Body of pancreas (tissue), 4 donors: Measurements from ENCODE around the gene LMX1A. TPM values are rescaled to one million over a fixed set of nuclear protein-coding genes. Genes with fewer than 3 reads are reported as not detected.
A peak's percentile ranks its signal among the peaks of the same experiment; 100 is the strongest.

Source experiments
- ATAC-seq: fragments of 150-250 bp; one replicate; pipeline ENCODE4 v1.9.1; 2016
- DNase-seq, 4 donors: peaks; one replicate each; pipeline ENCODE4 v3.0.0-alpha.2; 2019
- H3K27ac ChIP-seq, 4 donors: fragments of 200-600 bp; sonication (generic); 1 replicate in 3 of 4; 2 replicates in 1 of 4; pipeline versions ENCODE4 v1.5.1 to v1.6.1; 2016 to 2019; ENCODE audit warnings: mild to moderate bottlenecking in 1 of 4, mixed read lengths in 1 of 4, moderate library complexity in 1 of 4
- H3K27me3 ChIP-seq, 2 donors: fragments of 200-600 bp; sonication (generic); one replicate each; pipeline ENCODE4 v1.6.0; 2016; ENCODE audit warnings: mild to moderate bottlenecking in 1 of 2
- H3K36me3 ChIP-seq, 2 donors: fragments of 200-600 bp; sonication (generic); replicated peaks in 1 of 2; 2 replicates each; pipeline ENCODE4 v1.5.1; 2016; ENCODE audit warnings: low read depth in 2 of 2; ENCODE audit not compliant: insufficient read depth in 1 of 2
- H3K4me1 ChIP-seq: fragments of 200-600 bp; sonication (generic); one replicate; pipeline ENCODE4 v1.6.0; 2016
- H3K4me3 ChIP-seq, 2 donors: fragments of 200-600 bp; sonication (generic); 1 replicate in 1 of 2; 2 replicates in 1 of 2; pipeline ENCODE4 v1.5.1; 2016 to 2019
- H3K9me3 ChIP-seq, 3 donors: fragments of 200-600 bp; sonication (generic); 1 replicate in 2 of 3; 2 replicates in 1 of 3; pipeline ENCODE4 v1.5.1; 2016
- POLR2A ChIP-seq, 3 donors: fragments of 450-650 bp; IDR thresholded peaks; one replicate each; pipeline ENCODE4 v1.6.1; 2016; ENCODE audit warnings: antibody characterized with exemption in 3 of 3, mild to moderate bottlenecking in 2 of 3
- WGBS, 2 donors: methylation state at CpG; one replicate each; pipeline ENCODE4 v1.1.5; 2017; 5-methylcytosine and 5-hydroxymethylcytosine counted together
- intact Hi-C: fragments of 100-400 bp; cut with DNase I; formaldehyde crosslinking; loops from one replicate; pipeline ENCODE4 v1.15.1; 2023
- total RNA-seq, 2 donors: library from RNA; depleted of rRNA; stranded (reverse); fragments of >200 nt; gene quantifications; one replicate each; pipeline ENCODE4 v1.1.0, GENCODE V29; 2016
- TF ChIP-seq, protein P1 (sequence below), 7 experiments: fragments of 450-650 bp in 4 of 7; fragments of 200-600 bp in 3 of 7; sonication (generic) in 3 of 7; IDR thresholded peaks; one replicate each; pipeline ENCODE4 v1.5.1; 2016 to 2019; ENCODE audit warnings: antibody characterized with exemption in 7 of 7

Gene LMX1A
- total RNA-seq, 2 donors from 2014 or later = not detected

GRCh38 chr1:165152727-165153126 is 203.8 kb downstream of the LMX1A start:
- 27% methylated on average over 3 of the region's 3 CpGs for WGBS, 2 donors
- Histone ChIP-seq H3K4me1 (no peaks in the 10 kb centered on the region), H3K36me3 (no peaks in the 10 kb centered on the region), H3K9me3 (no peaks in the 10 kb centered on the region), H3K27me3 (no peaks in the 10 kb centered on the region), H3K4me3 (no peak overlapping the region), H3K27ac (no peak overlapping the region)
- TF ChIP-seq POLR2A (IDR thresholded peaks at IDR 0.05) = no peak
- TF ChIP-seq, protein P1, sequence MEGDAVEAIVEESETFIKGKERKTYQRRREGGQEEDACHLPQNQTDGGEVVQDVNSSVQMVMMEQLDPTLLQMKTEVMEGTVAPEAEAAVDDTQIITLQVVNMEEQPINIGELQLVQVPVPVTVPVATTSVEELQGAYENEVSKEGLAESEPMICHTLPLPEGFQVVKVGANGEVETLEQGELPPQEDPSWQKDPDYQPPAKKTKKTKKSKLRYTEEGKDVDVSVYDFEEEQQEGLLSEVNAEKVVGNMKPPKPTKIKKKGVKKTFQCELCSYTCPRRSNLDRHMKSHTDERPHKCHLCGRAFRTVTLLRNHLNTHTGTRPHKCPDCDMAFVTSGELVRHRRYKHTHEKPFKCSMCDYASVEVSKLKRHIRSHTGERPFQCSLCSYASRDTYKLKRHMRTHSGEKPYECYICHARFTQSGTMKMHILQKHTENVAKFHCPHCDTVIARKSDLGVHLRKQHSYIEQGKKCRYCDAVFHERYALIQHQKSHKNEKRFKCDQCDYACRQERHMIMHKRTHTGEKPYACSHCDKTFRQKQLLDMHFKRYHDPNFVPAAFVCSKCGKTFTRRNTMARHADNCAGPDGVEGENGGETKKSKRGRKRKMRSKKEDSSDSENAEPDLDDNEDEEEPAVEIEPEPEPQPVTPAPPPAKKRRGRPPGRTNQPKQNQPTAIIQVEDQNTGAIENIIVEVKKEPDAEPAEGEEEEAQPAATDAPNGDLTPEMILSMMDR (IDR thresholded peaks at IDR 0.05) = peak in 4 of 7 experiments; percentile 11 to 24 (median 13)
- ATAC-seq = peak; percentile 66
- peak in 1 of 4 donors; percentile 13 for DNase-seq
- intact Hi-C loops = no loop called here

DNA sequence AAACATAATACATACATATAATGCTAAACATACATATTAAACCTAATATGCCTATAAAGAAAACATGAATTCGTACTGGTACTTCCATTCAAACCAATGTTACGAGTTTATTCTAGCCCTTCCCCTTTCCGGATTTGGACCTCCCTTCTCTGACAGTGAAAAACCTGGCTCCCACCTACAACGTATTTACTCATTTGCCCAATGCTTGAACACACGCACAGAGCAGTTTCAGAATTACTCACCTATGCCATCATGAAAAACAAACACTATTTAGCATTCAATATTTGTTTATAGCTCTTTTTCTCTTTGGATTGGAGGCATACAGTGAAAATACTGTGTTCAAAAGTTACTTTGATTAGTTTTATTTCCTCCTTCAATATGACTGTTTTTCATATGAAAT is 204.4 kb downstream of the LMX1A start:
- ATAC-seq = no peak
- H3K4me3 ChIP-seq = no peak overlapping the region
- TF ChIP-seq, protein P1 (IDR thresholded peaks at IDR 0.05) = no peak
- TF ChIP-seq POLR2A (IDR thresholded peaks at IDR 0.05) = no peak
- no peaks in the 10 kb centered on the region for H3K36me3 ChIP-seq
- WGBS, 2 donors = 27 to 34% methylated on average over 5 of the region's 5 CpGs
- DNase-seq = no peak
- no peaks in the 10 kb centered on the region for H3K9me3 ChIP-seq
- no peaks in the 10 kb centered on the region for H3K27me3 ChIP-seq
- no peaks in the 10 kb centered on the region for H3K4me1 ChIP-seq
- H3K27ac ChIP-seq = no peak overlapping the region
- intact Hi-C loops = no loop called here

Other genes with a start within 250 kb of the LMX1A start
- gene RXRG, start 88.4 kb upstream of the LMX1A start, total RNA-seq = 1 to 10 TPM in 1 of 2 donors, not detected in 1; 2.6 TPM
- not detected for gene LRRC52, start 187.3 kb upstream of the LMX1A start, total RNA-seq